HK-2 (cell line): Measurements from ENCODE around the gene KCNAB2.

Experiments used
- DNase-seq: peaks from one replicate; pipeline ENCODE4 v3.0.0-alpha.2; 2018; ENCODE audit not compliant: unreplicated experiment

Gene KCNAB2

DNA sequence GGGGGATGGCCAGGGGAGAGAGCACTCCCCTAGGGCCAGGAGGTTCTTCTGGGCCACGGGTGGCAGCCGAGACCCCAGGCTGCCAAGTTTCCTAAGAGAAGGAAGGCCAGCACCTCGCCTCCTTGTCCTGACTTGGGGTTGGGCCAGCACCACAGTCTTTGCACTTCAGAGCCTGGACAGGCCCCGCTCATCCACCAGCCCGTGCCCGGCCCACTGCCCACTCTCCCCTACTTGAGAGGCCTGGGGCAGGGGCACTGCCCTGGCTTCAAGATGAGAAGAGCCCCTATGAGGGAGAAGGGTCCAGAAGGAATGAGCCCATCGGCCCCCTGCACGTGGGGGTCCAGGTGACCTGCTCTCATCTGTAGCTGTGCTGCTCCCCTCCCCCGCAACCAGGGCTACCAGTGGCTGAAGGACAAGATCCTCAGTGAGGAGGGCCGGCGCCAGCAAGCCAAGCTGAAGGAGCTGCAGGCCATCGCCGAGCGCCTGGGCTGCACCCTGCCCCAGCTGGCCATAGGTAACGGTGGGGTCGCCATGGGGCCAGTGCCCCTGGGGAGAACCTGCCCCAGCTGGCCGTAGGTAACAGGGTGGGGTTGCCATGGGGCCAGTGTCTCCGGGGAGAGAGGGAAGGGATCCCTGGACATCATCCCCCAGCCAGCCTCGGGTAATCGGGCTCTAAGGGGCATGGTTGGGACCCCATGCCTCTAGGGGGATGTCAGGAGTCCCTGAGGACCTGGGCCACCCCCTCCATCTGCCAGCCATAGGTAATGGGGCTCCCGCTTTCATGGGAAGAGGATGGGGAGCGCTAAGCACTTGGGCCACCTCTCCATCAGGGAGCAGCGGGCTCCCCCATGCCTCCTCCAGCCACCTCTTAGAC is 50.8 kb downstream of the KCNAB2 start:
- no peak for DNase-seq

DNA sequence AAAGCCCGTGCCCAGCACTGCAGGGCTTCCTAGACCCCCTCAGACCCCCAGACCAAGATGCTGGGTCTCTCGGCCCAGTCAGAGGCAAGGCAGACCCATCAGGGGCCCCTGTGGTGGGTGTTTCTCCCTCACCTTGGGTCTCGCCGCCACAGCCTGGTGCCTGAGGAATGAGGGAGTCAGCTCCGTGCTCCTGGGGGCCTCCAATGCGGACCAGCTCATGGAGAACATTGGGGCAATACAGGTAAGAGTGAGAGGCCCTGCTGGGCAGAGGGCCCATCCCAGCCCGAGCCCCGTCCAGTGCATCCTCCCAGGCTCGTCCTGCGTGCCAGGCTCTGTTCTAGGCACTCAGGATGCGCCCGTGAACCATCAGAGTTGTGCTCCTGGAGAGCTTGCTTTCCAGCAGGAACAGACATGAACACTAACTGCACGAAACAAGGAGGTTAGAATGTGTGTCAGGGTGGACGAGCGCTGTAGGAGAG is 51.5 kb downstream of the KCNAB2 start:
- DNase-seq: no peak

DNA sequence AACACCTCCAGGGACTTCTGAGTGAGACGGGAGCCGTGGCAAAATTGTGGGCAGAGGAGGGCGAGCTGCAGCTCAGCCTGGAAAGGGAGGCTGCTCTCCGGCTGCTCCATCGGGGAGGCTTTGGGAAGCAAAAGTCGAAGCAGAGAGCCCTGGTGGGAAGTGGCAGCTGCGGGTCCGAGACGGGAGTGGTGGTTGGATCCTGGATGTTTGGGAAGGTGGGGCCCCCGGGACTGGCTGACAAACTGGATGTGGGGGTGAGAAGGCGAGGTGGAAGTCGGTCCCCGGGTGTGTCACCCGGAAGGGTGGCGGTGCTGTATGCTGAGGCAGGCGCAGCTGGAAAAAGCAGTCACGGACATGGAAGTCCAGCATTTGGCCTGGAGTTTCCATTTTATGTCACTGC is 52.1 kb downstream of the KCNAB2 start:
- DNase-seq: no peak

DNA sequence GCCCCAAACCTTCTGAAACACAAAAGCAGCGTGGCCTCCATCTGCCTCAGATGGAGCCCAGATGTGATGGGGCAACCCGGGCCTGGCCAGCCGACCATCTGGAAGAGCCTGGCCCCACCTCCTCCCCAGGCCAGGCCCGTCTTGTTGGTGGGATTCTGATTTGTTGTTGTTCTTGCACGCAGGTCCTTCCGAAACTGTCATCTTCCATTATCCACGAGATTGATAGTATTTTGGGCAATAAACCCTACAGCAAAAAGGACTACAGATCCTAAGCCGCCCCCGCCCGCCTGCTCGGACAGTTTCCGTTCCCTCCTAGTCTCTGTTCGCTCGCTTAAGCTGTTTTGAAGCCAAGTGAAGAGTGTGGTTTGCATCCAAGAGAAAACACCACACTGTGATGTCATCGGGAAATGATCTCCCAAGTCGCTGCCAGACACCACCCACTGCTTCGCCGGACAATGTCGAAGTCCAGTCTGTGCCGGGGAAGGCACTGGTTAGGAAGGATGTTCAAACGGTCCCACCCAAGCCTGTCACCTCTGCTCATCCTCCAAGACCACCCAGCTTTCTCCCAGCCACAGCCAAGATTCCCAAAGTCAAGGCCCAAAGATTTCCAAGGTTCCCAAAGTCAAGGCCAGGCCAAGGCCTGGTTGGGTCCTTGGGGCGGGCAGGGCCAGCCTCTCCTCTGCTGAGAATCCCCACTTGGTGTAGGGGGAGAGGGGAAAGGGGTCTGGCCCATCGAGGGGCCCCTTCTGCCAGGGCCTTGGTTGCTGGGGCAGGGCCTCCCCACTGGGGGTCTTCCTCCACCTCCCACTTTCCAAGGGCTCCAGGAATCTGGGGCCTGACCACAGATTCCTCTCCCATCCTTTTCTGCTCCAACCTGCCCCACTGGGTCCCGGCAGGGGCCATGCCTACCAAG is 52.9 kb downstream of the KCNAB2 start:
- DNase-seq: no peak

DNA sequence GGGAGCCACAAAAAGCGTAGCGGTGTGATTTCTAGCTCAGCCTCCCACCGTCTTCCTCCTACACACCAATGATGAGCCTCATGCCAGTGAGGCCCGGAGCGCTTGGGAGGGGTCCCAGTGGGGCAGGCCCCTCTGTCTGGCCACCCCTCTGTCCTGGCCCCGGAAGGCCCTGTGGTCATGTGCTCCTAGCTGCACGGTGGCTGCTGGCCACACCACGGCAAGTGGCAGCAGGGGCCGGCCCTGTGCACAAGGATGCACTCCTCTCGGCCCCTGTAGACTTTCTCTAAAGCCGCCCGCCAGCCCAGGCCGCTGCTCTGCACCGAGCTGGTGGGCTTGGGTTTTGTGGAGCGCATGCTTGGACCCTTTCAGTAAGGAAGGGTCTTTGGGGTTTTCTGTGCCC is 53.6 kb downstream of the KCNAB2 start:
- DNase-seq: no peak

DNA sequence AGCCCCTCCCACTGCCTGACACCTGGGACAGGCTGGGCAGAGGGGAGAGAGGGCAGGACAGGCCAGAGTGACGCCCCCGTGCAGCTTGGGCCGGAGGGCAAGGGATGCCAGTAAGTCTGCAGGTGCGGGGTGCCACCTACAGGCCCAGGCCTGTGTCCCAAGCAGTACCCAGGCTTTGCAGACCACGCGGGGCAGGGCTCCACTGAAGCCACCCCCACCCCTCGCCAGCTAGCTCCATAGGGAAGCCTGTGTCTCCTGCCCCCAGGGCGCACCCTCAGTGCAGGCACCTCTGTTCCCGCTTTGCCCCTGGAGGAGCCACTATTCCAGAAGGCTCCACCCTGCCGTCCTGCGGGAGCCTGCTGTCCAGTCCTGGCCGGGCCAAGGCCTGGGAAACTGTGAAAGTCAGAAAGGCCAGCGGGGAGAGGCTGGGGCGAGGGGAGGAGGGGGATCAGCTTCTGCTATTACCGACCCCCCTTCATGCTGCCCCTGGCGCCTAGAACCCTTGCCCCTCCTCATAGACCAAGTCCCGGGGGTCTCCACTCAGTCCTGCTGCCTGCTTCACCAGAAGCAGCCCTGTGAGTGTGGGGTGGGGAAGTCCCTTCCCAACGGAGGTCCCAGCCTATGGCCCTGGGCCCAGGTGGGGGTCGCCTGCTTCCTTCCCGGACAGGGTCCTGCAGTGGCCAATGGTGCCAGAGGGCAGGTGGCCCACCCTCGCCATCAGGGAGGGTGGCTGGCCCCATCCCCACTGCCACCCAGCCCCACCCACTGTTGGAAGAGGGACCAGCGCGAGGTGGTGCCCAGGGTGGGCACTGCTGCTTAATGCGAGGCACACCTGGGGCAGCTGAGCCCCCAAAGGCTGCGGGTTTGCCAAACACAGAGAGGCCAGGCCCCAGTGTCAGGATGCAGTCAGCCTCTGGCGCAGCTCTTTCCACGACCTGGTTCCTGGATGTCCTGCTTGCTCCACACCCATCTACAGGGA is 54.4 kb downstream of the KCNAB2 start:
- DNase-seq: peak; percentile 17

DNA sequence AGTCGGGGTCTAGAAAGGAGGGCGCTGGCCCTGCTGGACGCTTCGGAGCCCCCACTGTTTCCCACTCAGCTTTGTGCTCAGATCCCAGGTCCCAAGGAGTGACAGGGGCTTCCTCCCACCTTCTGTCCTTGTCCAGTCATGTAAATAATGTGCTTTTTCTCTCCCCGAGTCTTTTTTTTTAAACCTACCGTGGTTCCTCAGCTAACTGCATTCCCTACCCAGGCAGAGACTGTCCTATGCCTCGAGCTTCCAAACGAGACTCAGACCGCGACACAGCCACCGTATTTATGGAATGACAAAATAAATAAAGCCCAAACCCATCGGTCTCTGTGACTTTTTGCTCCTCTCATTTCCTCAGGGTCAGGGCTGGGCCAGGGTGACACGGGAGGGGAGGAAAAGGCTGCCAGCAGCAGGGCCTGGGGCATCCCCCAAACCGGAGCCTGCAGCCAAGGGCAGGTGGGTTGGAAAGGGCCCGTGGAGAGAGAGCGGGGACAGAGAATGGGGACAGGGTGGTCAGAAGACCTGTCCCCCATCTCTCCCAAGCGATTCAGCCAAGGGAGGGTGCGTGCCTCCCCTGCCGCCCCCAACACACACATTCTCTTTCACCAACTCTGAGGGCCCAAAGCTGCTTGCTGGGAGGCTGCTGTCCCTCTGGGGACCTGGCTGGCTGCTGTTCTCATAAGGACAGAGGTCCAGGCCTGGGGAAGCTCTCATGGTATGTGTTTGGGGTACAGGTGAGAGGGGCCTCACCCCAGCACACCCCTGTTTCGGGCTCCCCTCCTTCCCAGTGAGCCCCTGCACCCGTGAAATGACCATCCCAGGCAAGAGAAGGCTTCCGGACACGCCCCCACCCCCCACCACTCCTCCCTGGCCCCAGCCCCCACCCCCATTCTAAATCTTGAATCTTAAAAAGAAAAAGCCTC is 55.4 kb downstream of the KCNAB2 start:
- DNase-seq: no peak

DNA sequence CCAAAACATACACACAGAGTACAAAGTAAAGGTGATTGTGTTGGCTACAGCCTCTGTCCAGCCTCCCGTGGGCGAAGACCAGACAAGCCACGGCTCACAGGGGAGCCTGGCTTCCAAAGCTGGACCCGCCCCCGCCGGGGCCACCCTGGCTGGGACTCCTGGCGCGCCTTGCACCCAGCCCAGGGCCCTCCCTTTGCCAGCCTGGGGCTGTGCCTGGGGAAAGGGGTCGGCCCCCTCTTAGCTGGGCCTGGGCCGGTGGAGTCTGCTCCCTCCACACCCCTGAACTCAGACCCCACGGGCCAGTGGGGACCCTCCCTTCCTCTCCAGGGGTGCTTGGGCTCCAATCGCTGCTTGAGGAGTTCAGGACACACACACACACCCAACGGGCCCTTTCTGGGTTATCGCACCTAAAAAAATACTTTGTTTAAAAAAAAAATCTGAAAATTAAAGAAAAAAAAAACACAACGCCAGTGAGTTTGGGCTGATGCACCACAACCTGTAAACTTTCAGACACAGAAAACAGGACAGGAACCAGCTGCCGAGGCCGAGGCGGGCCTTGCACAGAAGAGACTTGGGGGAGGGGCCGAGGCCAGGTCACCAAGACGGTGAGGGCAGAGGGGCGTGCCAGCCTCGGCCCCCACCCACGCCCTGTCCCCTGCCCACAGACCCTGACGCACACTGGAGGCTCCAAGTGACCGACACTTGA is 56.3 kb downstream of the KCNAB2 start:
- DNase-seq: no peak

DNA sequence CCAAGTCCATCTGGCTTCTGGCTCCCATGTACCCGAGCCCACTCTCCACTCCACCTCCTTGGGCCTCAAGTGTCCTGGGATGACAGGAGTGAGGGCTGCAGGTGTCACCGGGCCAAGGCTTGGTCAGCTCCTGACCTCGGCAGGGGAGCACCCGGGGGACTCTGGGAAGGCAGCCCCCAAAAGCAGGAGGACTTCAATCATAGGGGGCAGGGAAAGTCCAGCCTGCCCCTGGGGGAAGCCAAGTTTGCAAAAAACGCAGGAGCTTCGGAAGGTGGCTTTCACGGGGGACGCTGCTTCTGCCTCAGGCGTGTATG is 56.8 kb downstream of the KCNAB2 start:
- DNase-seq: no peak

DNA sequence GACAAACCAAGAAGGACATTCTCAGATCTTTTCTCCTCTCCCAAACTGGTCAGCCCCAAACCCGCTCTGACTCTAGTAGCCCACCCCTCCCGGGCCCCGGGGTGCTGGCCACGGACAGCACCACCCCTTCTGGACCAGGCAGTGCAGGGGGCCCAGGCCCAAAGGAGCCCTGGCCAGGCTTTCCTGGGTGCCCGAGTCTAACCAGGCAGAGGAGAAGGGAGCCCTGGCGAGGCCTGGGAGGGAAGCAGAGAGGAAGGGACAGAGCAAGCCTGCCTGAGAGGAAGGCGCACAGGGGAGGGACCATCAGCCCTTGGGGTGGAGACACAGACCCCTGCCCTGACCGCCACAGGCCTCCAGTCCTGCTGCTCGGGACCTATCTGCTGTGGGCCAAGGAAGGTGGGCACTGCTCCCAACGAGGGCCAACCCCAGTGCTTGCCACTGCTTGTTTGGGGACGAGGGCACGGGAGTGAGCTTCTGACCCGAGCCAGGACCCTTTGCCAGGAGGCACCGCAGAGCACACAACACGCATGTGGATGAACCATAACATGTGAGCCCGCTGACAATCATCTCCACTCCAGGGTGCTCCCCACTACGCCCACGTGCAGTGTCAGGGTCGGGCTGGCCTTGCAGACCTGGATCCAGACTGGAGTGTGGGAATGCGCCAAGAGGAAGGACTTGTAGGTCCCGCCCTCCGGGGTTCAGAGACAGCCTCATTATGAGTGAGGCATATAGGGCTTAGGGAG is 57.6 kb downstream of the KCNAB2 start:
- DNase-seq: no peak

DNA sequence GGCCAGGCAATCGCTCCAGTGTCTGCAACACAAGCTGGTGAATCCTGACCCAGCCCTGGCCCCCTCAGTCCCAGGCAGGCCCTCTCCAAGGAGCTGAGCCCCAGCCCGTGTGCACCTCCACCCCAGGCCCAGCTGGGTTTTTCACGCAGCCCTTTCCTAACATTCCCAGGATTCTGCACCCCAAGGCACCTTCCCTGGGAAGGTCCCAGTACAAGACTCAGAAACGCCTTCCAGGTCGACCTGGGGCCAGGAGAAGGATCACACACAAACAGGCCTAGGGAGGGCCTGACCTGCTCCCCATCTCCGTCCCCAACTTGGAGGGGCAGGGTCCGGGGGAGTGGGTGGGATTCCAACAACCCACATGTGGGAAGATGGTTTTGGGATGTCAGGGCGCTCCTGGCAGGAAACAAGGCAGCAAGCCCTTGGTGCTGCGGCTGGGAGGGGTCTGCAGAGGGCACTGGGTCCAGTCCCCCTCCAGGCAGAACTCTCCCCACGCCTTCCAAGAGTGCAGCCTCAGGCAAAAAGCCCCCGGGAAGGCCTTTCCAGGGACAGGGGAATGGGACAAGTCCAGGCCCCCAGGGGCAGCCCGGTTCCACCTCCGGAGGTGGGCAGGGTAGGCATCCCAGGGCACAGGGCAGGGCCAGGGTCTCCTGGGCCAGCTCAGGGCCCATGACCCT is 58.3 kb downstream of the KCNAB2 start:
- no peak for DNase-seq

DNA sequence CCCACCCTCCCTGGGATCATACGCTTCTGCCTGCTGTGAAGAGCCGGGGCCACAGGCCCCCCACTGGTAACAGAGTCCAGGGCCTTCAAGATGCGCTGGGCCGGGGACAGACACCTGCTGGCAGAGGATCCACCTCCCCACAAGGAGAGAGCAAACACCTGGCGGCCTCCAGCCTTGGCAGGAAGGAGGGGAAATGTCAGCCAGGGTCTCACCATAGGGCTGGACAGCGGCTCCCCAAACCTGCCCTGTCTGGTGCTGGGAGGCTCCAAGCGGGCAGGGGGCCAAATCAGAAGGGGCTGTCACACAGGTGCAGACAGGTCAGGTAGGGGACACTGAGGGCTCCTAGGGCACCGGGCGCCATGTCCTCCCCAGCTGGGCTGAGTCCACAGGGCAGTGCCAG is 58.9 kb downstream of the KCNAB2 start:
- no peak for DNase-seq

DNA sequence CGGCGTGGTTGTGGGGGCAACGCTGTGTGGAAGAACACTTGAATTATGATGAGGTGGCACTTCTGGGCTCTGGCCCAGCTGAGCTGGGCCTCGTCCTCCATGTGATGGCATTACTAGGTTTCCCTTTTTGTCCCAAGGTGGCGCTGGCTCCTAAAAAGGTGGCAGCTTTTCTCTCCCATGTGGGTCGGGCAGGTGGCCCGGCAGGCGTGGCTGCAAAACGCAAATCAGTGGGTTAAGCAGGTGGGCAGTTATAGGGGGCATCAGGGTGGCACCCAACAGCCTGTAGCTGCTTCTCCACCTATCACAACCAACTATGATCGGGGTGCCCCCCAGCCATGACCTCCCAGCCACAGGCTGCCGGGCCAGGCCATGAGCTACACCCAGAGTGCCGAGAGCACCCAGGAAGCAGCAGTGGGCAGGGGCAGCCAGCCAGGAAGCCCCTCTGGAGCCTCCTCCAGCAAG is 59.6 kb downstream of the KCNAB2 start:
- DNase-seq: no peak

DNA sequence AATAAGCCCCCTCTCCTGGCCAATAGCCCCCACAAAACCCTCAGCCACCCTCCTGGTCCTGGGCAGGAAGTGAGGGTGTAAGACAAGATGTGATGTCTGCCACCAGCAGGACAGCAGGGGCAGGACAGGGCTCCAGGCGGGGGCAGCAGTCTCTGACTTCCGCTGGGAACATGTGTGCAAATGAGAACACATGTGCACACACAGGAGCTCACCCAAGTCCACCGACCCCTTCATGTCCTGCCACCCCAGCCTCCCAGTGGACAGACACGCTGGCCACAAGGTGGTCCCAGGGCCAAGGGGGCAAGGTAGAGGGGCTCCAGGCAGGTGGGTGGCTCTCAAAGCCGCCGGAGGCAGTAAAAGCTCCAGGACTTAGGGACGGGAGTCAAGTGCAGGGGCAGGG is 60.1 kb downstream of the KCNAB2 start:
- DNase-seq: no peak

DNA sequence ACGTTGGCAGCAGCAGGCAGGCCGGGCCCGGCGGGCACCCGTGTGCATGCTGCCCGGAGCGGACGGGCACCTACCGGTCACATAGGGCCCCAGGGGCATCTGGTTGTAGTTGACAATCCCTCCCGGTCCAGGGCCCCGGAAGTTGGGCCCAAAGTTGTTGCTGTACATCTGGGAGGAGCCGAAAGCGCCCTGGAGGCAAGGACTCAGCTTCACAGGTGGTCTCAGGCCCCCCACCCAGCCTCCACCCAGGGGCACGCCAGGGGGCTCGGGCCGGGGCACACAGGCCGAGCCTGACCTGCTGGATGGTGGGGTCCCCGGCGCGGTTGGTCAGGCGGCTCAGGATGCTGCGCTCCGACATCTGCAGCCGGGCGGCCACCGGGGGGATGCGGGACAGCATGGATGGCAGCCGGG is 60.6 kb downstream of the KCNAB2 start:
- no peak for DNase-seq

DNA sequence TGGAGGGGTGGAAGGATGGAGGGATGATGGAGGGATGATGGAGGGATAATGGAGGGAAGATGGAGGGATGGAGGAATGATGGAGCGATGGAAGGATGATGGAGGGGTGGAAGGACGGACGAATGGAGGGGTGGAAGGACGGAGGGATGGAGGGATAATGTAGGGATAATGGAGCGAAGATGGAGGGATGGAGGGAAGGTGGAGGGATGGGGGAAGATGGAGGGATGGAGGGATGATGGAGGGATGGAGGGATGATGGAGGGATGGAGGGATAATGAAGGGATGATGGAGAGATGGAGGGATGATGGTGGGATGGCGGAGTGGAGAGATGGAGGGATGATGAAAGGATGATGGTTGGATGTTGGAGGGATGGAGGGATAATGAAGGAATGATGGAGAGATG is 61.3 kb downstream of the KCNAB2 start:
- DNase-seq: no peak

DNA sequence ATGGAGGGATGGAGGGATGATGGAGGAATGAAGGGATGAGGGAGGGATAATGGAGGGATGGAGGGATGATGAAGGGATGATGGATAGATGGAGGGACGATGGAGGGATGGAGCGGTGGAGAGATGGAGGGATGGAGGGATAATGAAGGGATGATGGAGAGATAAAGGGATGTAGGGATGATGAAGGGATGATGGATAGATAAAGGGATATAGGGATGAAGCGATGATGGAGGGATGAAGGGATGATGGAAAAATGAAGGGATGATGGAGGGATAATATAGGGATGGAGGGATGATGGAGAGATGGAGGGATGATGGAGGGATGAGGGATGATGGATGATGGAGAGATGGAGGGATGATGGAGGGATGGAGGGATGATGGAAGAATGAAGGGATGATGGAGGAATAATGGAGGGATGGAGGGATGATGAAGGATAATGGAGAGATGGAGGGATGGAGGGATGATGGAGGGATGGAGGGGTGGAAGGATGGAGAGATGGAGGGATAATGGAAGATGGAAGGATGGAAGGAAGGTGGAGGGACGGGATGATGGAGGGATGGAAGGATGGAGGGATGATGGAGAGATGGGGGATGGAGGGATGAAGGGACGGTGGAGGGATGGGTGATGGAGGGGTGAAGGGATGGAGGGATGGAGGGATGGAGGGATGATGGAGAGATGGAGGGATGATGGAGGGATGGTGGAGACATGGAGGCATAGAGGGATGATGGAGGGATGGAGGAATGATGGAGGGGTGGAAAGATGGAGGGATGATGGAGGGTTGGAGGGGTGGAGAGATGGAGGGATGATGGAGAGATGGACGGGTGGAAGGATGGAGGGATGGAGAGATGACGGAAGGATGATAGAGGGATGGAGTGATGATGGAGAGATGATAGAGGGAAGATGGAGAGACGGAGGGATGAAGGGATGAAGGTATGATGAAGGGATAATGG is 62.0 kb downstream of the KCNAB2 start:
- DNase-seq: no peak
